ENCODE measurements around the gene MYCN.

Gene MYCN

DNA sequence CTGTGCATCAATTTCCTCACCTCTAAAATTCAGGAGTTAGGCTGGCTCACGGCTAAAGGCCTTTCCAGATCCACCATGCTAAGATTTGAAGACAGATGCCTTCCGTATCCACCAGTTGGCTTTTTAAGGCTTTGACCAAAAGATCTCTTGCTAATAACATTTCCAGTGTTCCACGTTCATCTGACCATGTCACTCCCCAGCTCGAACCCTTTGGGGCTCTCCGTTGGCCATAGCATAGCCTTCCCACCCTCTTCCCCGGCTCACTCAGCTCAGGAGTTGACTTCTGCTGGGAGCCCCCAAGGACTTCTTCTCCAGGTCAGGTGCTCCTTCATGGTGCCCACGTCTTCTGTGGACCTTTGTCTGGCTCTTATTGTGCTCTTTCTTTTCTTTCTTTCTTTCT lies 53.3 kb downstream of the MYCN start:
- no peak for TF ChIP-seq POLR2AphosphoS5 (IDR thresholded peaks at IDR 0.05; ENCODE audit: borderline replicate concordance, low read depth, low read length)
- TF ChIP-seq FOXP2 (optimal IDR thresholded peaks at IDR 0.05; ENCODE audit: control extremely low read depth, extremely low read length, insufficient read depth) = no peak
- TF ChIP-seq EZH2 (IDR thresholded peaks at IDR 0.05) = no peak
- Histone ChIP-seq H3K36me3 (ENCODE audit: insufficient read depth, low read length) (no peaks in the 10 kb centered on the region), H3K27ac (no peak overlapping the region), H3K9ac (ENCODE audit: insufficient read length) (no peak overlapping the region), H3K9me3 (ENCODE audit: low read depth, low read length) (no peaks in the 10 kb centered on the region), H3K4me3 (no peak overlapping the region)
- DNase-seq (ENCODE audit: low read depth, low spot score) = no peak

DNA sequence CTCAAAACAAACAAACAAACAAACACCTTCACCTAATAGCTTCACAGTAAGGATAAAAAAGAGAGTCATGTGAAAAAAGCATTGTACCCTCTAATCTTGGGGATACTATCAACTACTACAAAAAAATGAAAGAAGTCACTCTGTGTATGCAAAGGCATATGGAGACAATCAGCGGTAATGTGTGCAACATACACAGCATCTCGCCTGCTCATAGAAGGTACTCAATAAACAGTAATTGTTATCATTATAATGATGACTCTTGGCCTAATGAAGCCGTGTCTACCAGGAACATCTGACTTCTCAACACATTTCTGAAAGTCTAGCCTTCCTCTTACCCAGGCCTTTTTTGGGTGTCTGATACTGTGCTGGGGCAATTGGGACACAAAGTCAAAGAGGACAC lies 55.3 kb downstream of the MYCN start:
- TF ChIP-seq FOXP2 (optimal IDR thresholded peaks at IDR 0.05; ENCODE audit: control extremely low read depth, extremely low read length, insufficient read depth) = no peak
- no peak for TF ChIP-seq POLR2AphosphoS5 (IDR thresholded peaks at IDR 0.05; ENCODE audit: borderline replicate concordance, low read depth, low read length)
- TF ChIP-seq EZH2 (IDR thresholded peaks at IDR 0.05) = no peak
- DNase-seq (ENCODE audit: low read depth, low spot score) = no peak
- no peak overlapping the region for H3K4me3 ChIP-seq
- H3K9ac ChIP-seq (ENCODE audit: insufficient read length) = no peak overlapping the region
- no peaks in the 10 kb centered on the region for H3K9me3 ChIP-seq (ENCODE audit: low read depth, low read length)
- no peak overlapping the region for H3K27ac ChIP-seq
- no peaks in the 10 kb centered on the region for H3K36me3 ChIP-seq (ENCODE audit: insufficient read depth, low read length)

Measured in SK-N-MC (cell line).